Glutamatergic neuron (in vitro differentiated cells): ENCODE data around the gene METTL26. TPM values are rescaled to one million over a fixed set of nuclear protein-coding genes. Genes with fewer than 3 reads are reported as not detected.

ENCODE experiments used
- DNase-seq: peaks from one replicate; pipeline ENCODE4 v3.0.0; 2022
- H3K27ac Mint-ChIP-seq: one replicate; pipeline ENCODE4 v1.8.0; 2020; ENCODE audit warnings: mild to moderate bottlenecking, mixed read lengths, inconsistent platforms; ENCODE audit not compliant: unreplicated experiment
- H3K27me3 Mint-ChIP-seq: one replicate; pipeline ENCODE4 v1.8.0; 2020; ENCODE audit warnings: mild to moderate bottlenecking, moderate library complexity, mixed read lengths, inconsistent platforms; ENCODE audit not compliant: unreplicated experiment
- H3K36me3 Mint-ChIP-seq: one replicate; pipeline ENCODE4 v1.8.0; 2020; ENCODE audit warnings: mild to moderate bottlenecking, mixed read lengths, inconsistent platforms; ENCODE audit not compliant: unreplicated experiment
- H3K4me1 Mint-ChIP-seq: one replicate; pipeline ENCODE4 v1.8.0; 2020; ENCODE audit warnings: mild to moderate bottlenecking, low read depth, mixed read lengths, inconsistent platforms; ENCODE audit not compliant: unreplicated experiment
- H3K4me3 Mint-ChIP-seq: one replicate; pipeline ENCODE4 v1.8.0; 2020; ENCODE audit warnings: mild to moderate bottlenecking, mixed read lengths, inconsistent platforms; ENCODE audit not compliant: unreplicated experiment
- H3K9me3 Mint-ChIP-seq: one replicate; pipeline ENCODE4 v1.8.0; 2020; ENCODE audit warnings: mild to moderate bottlenecking, moderate library complexity, mixed read lengths, inconsistent platforms; ENCODE audit not compliant: unreplicated experiment
- CTCF ChIP-seq: fragments of 200-600 bp; sonication (generic); IDR thresholded peaks from one replicate; pipeline ENCODE4 v1.5.0; 2021; ENCODE audit not compliant: partially characterized antibody, unreplicated experiment
- total RNA-seq: library from RNA; stranded (reverse); fragmentation: NEBNext Ultra II Directional; extraction: Animal tissue kit (Norgen Biotek cat#: 25700); gene quantifications from one replicate; pipeline ENCODE4 v1.2.1, GENCODE V29; 2021; ENCODE audit not compliant: unreplicated experiment

The METTL26 gene
- total RNA-seq, 1 donor from 2014 or later = 63.6 TPM

DNA sequence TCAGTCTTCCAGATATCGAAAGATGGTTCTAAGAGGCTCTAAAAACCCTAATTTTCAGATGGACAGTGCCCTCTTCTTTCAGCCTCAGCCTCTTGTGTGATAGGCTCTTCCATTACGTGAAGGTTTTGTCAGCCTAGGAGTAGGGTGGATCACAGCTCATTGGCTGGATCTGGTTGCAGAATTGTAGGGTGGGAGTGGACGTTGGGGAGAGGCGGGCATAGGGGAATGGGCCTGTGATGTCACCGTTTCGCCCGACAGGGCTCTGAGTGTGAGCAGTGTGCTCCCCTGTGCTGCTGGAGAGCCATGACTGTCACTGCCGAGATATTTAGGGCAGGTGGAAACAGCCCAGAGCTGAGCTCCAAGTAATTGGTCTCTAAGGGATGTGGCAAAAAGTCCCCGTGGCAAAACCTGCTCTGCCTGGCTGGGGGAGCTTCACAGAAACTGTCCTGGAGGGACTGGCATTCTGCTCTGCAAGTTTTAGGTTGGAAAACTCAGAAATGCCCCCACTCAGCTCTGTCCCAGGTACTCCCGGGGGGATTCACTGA, 11.5 kb downstream of the METTL26 start:
- Mint-ChIP-seq H3K4me3 (peak overlapping the region; percentile 75), H3K27me3 (peaks cover 19% of the 10 kb centered on the region), H3K4me1 (peaks cover 35% of the 10 kb centered on the region), H3K36me3 (no peaks in the 10 kb centered on the region), H3K9me3 (peaks cover 15% of the 10 kb centered on the region), H3K27ac (peak overlapping the region; percentile 62)
- TF ChIP-seq CTCF = no peak
- DNase-seq = no peak

GRCh38 chr16:622920-623280, 13.2 kb downstream of the METTL26 start:
- DNase-seq = no peak
- peaks cover 8% of the 10 kb centered on the region for H3K9me3 Mint-ChIP-seq
- peaks cover 4% of the 10 kb centered on the region for H3K36me3 Mint-ChIP-seq
- H3K27me3 Mint-ChIP-seq = peaks cover 9% of the 10 kb centered on the region
- no peak for TF ChIP-seq CTCF
- H3K4me3 Mint-ChIP-seq = no peak overlapping the region
- H3K4me1 Mint-ChIP-seq = peaks cover 26% of the 10 kb centered on the region
- H3K27ac Mint-ChIP-seq = no peak overlapping the region

DNA sequence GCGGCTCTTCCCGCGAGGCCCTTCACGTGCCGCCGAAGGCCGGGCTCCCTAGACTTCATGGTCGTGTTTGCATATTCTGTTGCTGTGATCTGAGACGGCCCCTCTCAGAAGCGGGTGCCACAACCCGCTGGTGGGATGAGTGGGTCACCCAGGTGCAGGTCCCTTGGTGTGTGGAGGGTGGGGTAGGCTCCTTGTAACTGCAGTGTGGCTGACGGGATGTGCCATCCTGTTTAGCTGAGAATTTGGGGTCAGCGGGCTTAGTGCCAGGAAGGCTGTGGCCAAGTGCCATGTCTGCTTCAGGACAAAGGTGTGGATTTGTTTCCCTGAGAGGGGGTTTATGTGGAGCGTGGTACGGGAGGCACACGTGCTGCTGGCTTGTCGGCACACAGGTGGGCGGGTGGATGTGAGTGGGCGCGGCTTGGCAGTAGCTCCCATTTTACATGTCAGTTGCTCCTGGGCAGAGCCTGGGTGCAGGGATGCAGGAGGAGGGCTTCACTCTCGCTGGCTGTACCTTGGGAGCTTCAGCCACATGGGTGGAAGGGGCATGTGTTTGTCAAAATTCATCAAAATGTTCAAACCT, 14.5 kb downstream of the METTL26 start:
- Mint-ChIP-seq H3K4me1 (peaks cover 23% of the 10 kb centered on the region), H3K27ac (peak overlapping the region; percentile 25), H3K36me3 (peaks cover 4% of the 10 kb centered on the region), H3K27me3 (peaks cover 6% of the 10 kb centered on the region), H3K9me3 (peaks cover 8% of the 10 kb centered on the region), H3K4me3 (peak overlapping the region; percentile 38)
- DNase-seq = no peak
- TF ChIP-seq CTCF = no peak

DNA sequence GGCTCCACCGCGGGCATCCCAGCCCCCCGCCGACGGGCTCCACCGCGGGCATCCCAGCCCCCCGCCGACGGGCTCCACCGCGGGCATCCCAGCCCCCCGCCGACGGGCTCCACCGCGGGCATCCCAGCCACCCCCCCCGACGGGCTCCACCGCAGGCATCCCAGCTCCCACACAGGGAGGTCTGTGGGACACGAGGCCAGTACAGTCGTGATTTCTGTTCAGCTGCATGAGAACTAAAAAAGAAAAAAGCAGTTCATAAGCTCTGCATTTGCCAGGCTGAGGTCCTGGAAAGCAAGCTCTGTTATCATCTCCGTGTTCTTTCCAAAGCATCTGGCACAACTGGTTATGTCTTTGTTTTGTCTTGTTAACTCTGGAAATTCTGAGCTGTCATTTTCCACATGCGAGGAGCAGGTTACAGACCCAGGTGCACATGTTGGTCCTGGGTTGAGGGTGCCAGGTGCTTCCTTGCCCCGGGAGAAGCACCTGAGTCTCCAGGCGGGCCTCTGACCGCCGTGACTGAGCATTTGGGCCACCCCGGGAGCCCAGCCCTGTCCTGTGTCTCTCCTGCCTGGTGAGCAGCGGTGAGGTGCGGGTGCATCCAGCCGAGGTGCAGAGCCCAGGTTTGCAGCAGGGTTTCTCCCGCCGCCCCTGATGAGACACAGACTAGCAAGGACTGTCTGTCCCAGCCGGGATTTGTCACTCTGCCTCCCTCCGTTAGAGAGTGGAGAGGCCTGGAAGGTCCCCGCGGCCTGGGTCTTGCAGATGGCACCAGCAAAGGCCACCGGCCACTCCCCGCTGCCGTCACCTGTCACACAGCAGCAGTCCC, 15.2 kb downstream of the METTL26 start:
- peaks cover 5% of the 10 kb centered on the region for H3K27me3 Mint-ChIP-seq
- peaks cover 4% of the 10 kb centered on the region for H3K36me3 Mint-ChIP-seq
- H3K9me3 Mint-ChIP-seq = peaks cover 8% of the 10 kb centered on the region
- no peak for TF ChIP-seq CTCF
- no peak overlapping the region for H3K4me3 Mint-ChIP-seq
- no peak for DNase-seq
- no peak overlapping the region for H3K27ac Mint-ChIP-seq
- H3K4me1 Mint-ChIP-seq = peaks cover 23% of the 10 kb centered on the region
